Liver (tissue), 9 donors: Measurements from ENCODE around the gene SFTA2. TPM values are rescaled to one million over a fixed set of nuclear protein-coding genes. Genes with fewer than 3 reads are reported as not detected.

Experiments used
- DNase-seq: peaks from one replicate; pipeline ENCODE4 v3.0.0-alpha.2; 2017; ENCODE audit warnings: low spot score
- H3K27ac ChIP-seq, 2 donors: one replicate each; pipeline ENCODE4 v1.7.0; 2013; ENCODE audit warnings: inconsistent platforms in 2 of 2, low read length in 2 of 2, control low read depth in 1 of 2, low read depth in 1 of 2, mild to moderate bottlenecking in 1 of 2
- H3K27me3 ChIP-seq, 4 donors: one replicate each; pipeline versions ENCODE4 v1.6.1 to v1.7.0; 2013; ENCODE audit warnings: low read length in 3 of 4, inconsistent platforms in 1 of 4, mild to moderate bottlenecking in 1 of 4, moderate library complexity in 1 of 4; ENCODE audit not compliant: control insufficient read depth in 4 of 4, insufficient read depth in 4 of 4
- H3K36me3 ChIP-seq, 4 donors: one replicate each; pipeline versions ENCODE4 v1.6.1 to v1.7.0; 2013; ENCODE audit warnings: low read length in 3 of 4, mild to moderate bottlenecking in 3 of 4, low read depth in 1 of 4, moderate library complexity in 1 of 4; ENCODE audit not compliant: control insufficient read depth in 4 of 4, insufficient read depth in 3 of 4
- H3K4me1 ChIP-seq, 4 donors: one replicate each; pipeline versions ENCODE4 v1.6.1 to v1.7.0; 2013; ENCODE audit warnings: low read length in 3 of 4, mild to moderate bottlenecking in 3 of 4, moderate library complexity in 1 of 4; ENCODE audit not compliant: control insufficient read depth in 4 of 4, insufficient read depth in 4 of 4
- H3K4me3 ChIP-seq, 3 donors: one replicate each; pipeline versions ENCODE4 v1.6.1 to v1.7.0; 2013; ENCODE audit warnings: low read length in 3 of 3, control low read depth in 1 of 3, low read depth in 1 of 3, mild to moderate bottlenecking in 1 of 3
- H3K9ac ChIP-seq, 2 donors: one replicate each; pipeline ENCODE4 v1.7.0; 2013; ENCODE audit warnings: low read length in 2 of 2, mild to moderate bottlenecking in 2 of 2, moderate library complexity in 2 of 2, control low read depth in 1 of 2, low read depth in 1 of 2
- H3K9me3 ChIP-seq, 4 donors: one replicate each; pipeline versions ENCODE4 v1.6.1 to v1.7.0; 2013; ENCODE audit warnings: low read length in 3 of 4; ENCODE audit not compliant: control insufficient read depth in 4 of 4
- ATF3 ChIP-seq: IDR thresholded peaks from 2 replicates; pipeline ENCODE4 v1.6.1; 2016; ENCODE audit warnings: antibody characterized with exemption
- CTCF ChIP-seq: fragments of 150-350 bp; IDR thresholded peaks from 2 replicates; pipeline ENCODE4 v1.5.1; 2017; ENCODE audit warnings: improper control_type of control experiment, low read depth, low read length; ENCODE audit not compliant: missing input control
- EGR1 ChIP-seq, 2 donors: IDR thresholded peaks; 2 replicates each; pipeline ENCODE4 v1.6.1; 2016 to 2018; ENCODE audit warnings: antibody characterized with exemption in 2 of 2, low read depth in 2 of 2
- FOXA1 ChIP-seq: IDR thresholded peaks from 2 replicates; pipeline ENCODE4 v1.6.1; 2016; ENCODE audit warnings: antibody characterized with exemption
- FOXA2 ChIP-seq: IDR thresholded peaks from 2 replicates; pipeline ENCODE4 v1.6.1; 2016; ENCODE audit warnings: antibody characterized with exemption
- GABPA ChIP-seq, 2 donors: IDR thresholded peaks in 1 of 2; conservative IDR thresholded peaks in 1 of 2; 2 replicates each; pipeline ENCODE4 v1.6.1; 2016; ENCODE audit warnings: antibody characterized with exemption in 2 of 2, mild to moderate bottlenecking in 1 of 2, moderate library complexity in 1 of 2
- HNF4G ChIP-seq: IDR thresholded peaks from 2 replicates; pipeline ENCODE4 v1.6.1; 2016; ENCODE audit warnings: antibody characterized with exemption
- JUND ChIP-seq, 2 donors: IDR thresholded peaks; 2 replicates each; pipeline ENCODE4 v1.6.1; 2016; ENCODE audit warnings: antibody characterized with exemption in 2 of 2
- MAX ChIP-seq: IDR thresholded peaks from 2 replicates; pipeline ENCODE4 v1.6.1; 2016; ENCODE audit warnings: antibody characterized with exemption
- NR2F2 ChIP-seq: IDR thresholded peaks from 2 replicates; pipeline ENCODE4 v1.6.1; 2016; ENCODE audit warnings: antibody characterized with exemption
- RAD21 ChIP-seq, 2 donors: IDR thresholded peaks; 2 replicates each; pipeline ENCODE4 v1.6.1; 2016; ENCODE audit warnings: antibody characterized with exemption in 2 of 2, mild to moderate bottlenecking in 2 of 2
- REST ChIP-seq: IDR thresholded peaks from 2 replicates; pipeline ENCODE4 v1.6.1; 2016; ENCODE audit warnings: antibody characterized with exemption, mild to moderate bottlenecking
- SP1 ChIP-seq: IDR thresholded peaks from 2 replicates; pipeline ENCODE4 v1.6.1; 2018; ENCODE audit warnings: antibody characterized with exemption, mild to moderate bottlenecking
- TAF1 ChIP-seq: conservative IDR thresholded peaks from 2 replicates; pipeline ENCODE4 v1.6.1; 2016; ENCODE audit warnings: antibody characterized with exemption, mild to moderate bottlenecking
- ZBTB33 ChIP-seq: IDR thresholded peaks from 2 replicates; pipeline ENCODE4 v1.6.1; 2016; ENCODE audit warnings: antibody characterized with exemption
- WGBS: extraction: QIAGEN DNeasy Blood & Tissue Kit; methylation state at CpG from one replicate; pipeline ENCODE4 v1.1.7; 2013; 5-methylcytosine and 5-hydroxymethylcytosine counted together
- polyA plus RNA-seq, 2 donors: library from polyadenylated mRNA; stranded (reverse) in 1 of 2; unstranded in 1 of 2; fragments of 200-250 nt in 1 of 2; fragments of >200 nt in 1 of 2; fragmentation: Nextera tagmentation in 1 of 2; extraction: Ambion mirVana in 1 of 2; gene quantifications; one replicate each; pipeline versions ENCODE4 v1.2.1 to v1.2.3, GENCODE V29; 2013 to 2015
- total RNA-seq, 2 donors: library from RNA; depleted of rRNA; stranded (reverse); fragments of >200 nt; gene quantifications; one replicate each; pipeline ENCODE4 v1.2.3, GENCODE V29; 2014
- donor health status: healthy.
- donor health status: healthy.
- donor health status: healthy.
- donor health status: healthy.
- donor health status: healthy.

SFTA2 gene
- total and polyA plus RNA-seq, 4 donors: 0.60 TPM; not detected in 3

GRCh38 chr6:30979141-30979540 lies 47.2 kb upstream of the SFTA2 start:
- Histone ChIP-seq H3K9me3 (no peaks in the 10 kb centered on the region), H3K9ac (no peak overlapping the region), H3K4me1 (peaks cover 0 to 8% (median 0%) of the 10 kb centered on the region in 4 donors), H3K27me3 (no peaks in the 10 kb centered on the region), H3K27ac (no peak overlapping the region), H3K36me3 (no peaks in the 10 kb centered on the region), H3K4me3 (no peak overlapping the region)
- TF ChIP-seq HNF4G (no peak), ATF3 (no peak), RAD21 (IDR thresholded peaks at IDR 0.05) (no peak), SP1 (no peak), JUND (IDR thresholded peaks at IDR 0.05) (no peak), NR2F2 (no peak), TAF1 (no peak), ZBTB33 (no peak), MAX (no peak), REST (no peak), FOXA2 (no peak), GABPA (IDR thresholded peaks at IDR 0.05 in 1 of 2, conservative IDR thresholded peaks at IDR 0.05 in 1 of 2) (no peak), FOXA1 (no peak)
- DNase-seq: no peak
- 53% methylated on average over 1 of the region's 1 CpG for WGBS

GRCh38 chr6:30974490-30975252 lies 42.7 kb upstream of the SFTA2 start:
- Histone ChIP-seq H3K4me1 (no peaks in the 10 kb centered on the region), H3K9ac (no peak overlapping the region), H3K4me3 (no peak overlapping the region), H3K36me3 (no peaks in the 10 kb centered on the region), H3K9me3 (no peaks in the 10 kb centered on the region), H3K27ac (no peak overlapping the region), H3K27me3 (peaks cover 0 to 6% (median 0%) of the 10 kb centered on the region in 4 donors)
- no peak for DNase-seq
- WGBS: 75% methylated on average over 4 of the region's 4 CpGs
- TF ChIP-seq CTCF: no peak
- TF ChIP-seq EGR1 (IDR thresholded peaks at IDR 0.05; ENCODE audit: low read depth in 2 of 2): no peak
- TF ChIP-seq SP1: no peak
- TF ChIP-seq NR2F2: no peak
- TF ChIP-seq ATF3: no peak
- no peak for TF ChIP-seq JUND (IDR thresholded peaks at IDR 0.05)
- no peak for TF ChIP-seq TAF1
- no peak for TF ChIP-seq FOXA2
